NCI-H1930 (cell line): Measurements from ENCODE around the gene CLEC4F.
"Not testable (repeated sequence)": the region's sequence is repeated elsewhere in the genome, so short reads cannot be mapped to it uniquely, and the experiment has no call there.

ENCODE experiments used
- DNase-seq, 2 experiments: peaks; one replicate each; lab custom pipeline; 2025; lab: John Stamatoyannopoulos, UW

The CLEC4F gene

DNA sequence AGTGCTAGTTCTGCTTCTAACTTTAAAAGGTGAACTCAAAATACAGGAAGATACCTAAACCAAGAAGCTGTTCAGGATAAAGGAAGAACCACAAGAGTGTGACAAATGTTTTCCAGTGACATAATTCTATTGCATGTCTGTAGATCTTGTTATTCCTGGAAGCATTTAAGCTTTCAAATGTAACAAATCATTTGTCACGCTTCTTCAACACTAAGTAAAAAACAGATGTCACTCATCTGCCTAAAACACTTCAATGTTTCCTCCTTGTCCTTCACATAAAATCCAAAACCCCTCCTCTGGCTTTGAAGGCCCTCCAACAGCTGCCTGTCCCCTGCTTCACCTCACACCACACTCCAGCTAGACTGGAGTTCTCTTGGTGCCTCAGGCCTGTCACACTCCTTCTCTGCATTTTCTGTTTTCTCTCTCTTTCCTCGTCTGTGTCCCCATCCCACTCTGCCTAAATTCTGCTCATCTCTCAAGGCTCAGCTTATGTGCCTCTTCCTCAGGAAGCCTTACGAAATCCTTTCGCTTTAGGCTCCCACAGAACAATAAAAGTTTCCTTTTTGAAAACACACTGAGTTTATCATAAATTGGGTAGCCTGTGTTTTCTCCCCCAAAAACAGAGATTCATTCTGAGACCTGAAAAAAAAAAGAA, 6.4 kb upstream of the CLEC4F start:
- DNase-seq, result no peak

DNA sequence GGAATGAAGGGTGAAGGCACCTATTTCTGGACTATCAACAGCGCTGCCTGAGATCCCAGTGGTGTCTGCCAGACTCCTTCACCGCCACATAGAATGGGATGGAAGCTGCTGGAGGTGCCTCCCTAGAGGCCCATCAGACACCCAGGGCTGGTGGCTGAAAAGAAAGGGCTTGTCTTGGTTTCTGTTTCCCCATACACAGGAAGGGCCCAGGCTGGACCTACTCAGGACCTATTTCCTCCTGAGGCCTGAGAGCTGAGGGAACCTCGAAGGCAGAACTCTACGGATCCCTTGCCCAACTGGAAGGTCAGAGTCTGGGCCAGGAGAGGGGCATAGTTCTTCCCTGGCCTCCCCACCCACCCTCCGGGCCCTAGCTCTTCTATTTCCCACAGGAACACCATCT, 2.9 kb upstream of the CLEC4F start:
- no peak for DNase-seq

DNA sequence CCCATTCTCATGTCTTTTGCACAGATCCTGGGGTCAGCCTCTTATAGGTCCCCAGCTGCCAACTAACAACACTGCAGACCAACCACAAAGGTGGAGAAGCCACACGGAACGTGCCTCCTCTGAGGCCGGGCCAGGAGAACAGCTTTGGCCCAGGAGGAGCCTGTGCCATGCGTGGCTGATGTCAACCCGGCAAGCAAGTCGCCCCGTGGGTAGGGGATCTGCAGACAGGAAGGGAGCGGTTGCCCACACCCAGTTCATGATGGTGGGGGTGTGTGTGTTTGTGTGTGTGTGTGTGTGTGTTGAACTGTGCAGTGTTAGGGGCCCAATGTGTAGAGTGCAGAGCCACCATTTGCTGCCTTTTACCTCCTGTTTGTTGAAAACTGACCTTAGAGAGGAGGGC, 2.4 kb upstream of the CLEC4F start:
- no peak for DNase-seq

DNA sequence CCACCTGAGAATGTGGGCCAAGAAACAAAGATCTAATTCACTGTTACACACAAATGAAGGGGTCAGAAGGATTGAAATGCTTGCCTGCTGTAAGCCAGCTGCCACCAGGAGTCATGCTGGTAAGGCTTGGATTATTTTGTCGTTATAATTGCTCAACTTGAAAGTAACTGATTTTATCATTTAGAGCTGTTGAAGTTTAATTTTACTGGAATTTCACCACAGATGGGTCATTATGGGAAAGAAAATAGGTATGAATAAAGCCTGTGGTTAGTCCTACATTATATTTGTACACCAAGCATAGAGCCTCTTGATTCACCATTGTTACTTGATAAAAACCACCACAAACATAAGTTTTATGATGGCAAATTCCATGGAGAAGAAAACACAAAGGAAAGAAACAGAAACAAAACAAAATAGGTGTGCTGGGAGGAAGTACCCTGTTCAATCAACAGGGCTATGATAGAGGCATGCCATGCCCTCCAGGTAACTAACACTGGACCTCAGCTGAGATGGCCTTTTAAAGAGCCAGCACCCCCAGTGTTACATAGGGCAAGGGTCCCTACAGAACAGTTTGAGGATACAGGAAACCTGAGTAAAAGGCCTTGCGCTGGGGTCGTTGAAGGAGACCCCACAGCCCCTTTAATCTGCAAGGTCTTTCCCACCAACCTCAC, 3.0 kb downstream of the CLEC4F start:
- DNase-seq, result no peak

DNA sequence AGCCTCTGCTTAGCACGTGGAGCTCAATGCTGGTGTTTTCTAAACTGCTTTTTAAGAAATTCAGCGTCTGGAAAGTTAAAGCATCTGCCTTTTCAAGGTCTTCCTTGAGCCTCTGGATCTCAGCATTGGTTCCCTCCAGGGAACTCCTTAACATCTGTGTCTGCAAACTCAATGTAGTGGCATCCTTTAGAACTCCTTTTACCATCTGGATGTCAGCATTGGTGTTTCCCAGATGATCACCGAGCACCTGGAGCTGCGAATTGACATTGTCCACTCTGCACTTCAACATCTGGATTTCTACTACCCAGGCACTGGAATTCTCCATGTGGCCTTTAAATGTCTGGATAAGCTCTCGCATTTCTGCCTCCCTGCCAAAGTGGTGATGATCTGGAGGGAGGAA, 3.7 kb downstream of the CLEC4F start:
- DNase-seq, result no peak

DNA sequence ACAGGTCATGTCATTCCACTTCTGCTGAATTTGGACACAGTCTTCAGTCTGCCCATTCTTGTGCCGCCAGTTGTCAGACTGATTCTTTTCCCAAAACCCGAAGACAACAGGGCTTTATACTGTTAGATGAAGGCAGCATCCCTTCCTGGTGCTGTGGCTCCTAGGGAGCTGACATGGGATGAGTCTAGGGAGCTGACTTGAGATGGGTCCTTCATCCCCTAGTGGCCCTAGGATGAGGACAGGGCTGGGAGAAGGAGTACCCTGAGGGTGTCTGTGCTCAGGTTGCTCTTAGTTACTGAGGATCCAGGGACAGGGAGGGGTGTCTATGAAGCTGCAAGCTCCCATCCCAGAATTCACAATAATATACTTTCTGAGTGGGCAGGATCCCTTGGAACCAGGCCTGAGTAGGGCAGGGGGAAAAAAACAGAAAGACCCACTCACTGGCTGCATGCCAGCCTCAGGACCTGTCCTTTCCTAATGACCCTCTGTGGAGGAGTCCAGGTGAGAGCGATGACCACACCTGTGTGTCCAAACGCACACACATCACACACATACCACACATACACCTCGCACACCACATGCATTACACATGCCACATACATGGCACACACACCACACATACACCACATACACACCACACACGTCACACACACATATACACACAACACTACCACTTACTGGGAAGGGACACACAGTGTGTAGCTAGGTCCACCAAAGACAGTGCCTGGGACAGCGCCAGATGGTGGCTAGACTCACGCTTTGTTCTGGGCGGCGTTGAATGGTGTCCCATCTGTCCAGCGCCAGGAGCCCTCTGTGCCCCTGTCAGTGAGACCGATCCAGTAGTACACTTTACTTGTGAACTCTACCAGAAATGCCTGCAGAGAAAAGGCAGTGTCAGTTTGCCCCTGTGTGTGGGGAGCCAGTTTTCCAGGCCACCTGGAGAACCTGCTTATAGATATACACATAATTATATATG, 11.1 kb downstream of the CLEC4F start:
- no peak for DNase-seq

DNA sequence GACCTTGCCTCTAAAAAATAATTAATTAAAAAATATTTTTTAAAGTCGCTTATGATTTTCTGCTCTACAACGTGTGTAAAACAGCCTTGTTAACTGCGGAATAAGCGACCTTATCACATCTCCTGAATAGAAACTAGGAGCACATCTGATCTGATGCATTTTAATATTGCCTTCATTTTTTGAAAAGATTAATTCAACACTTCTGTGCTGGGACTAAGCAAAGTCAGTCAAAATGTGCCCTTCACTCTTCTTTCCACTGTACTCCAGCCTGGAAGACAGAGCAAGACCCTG, 12.6 kb downstream of the CLEC4F start:
- no peak for DNase-seq

DNA sequence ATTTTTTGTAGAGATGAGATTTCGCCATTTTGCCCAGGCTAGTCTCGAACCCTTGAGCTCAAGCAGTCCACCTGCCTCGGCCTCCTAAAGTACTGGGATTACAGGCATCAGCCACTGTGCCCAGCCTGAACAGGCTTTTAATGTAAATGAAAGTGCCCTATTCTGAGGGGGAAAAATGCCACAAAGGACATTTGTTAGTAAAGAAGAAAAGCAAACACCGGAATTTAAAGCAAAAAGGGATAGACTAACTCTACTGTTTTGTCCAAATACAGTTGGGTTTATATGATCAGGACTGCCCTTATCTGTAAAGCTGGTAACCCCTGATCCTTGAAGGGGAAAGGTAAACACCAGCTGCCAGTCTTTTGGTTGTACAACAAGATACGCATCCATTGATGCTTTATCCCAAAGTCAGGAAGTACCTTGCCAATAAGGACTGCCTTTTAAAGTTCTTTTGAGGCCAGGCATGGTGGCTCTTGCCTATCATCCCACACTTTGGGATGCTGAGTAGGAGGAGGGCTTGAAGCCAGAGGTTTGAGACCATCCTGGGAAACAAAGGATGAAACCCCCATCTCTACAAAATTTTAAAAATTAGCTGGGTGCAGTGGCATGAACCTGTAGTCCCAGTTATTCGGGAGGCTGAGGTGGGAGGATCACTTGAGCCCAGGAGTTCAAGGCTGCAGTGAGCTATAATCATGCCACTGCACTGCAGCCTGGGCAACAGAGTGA, 13.1 kb downstream of the CLEC4F start:
- DNase-seq, result no peak

DNA sequence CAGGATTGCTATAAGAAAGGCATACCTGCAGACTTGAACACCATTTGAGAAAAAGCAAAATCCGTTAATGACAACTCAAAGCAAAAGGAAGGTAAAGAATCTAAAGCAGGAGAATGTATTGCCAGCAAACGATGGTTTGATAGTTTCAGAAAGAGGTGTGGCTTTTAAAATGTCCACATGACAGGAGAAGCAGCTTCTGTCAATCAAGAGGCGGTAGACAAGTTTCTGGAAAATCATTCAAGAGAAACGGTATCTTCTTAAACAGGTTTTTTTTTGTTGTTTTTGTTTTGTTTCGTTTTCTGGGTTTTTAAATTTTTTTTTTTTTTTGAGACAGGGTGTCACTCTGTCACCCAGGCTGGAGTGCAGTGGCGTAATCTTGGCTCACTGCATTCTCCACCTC, 13.8 kb downstream of the CLEC4F start:
- no peak for DNase-seq

DNA sequence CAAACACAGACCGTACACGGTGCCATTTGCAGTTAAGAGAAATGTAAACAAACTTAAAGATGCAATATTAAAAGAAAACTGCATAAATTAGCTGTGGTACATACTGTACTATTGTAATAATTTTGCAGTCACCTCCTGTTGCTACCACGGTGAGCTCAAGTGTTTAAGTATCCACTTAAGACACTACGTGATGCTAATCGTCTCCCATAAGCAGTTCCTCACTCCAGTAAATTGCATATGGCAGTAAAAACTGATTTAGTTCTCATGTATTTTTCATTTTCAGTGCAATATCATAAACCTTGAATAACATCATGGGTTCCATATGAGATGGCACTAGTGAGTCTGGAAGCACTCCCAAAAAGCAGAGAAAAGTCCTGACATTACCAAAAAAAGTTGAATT, 14.4 kb downstream of the CLEC4F start:
- DNase-seq, result no peak

DNA sequence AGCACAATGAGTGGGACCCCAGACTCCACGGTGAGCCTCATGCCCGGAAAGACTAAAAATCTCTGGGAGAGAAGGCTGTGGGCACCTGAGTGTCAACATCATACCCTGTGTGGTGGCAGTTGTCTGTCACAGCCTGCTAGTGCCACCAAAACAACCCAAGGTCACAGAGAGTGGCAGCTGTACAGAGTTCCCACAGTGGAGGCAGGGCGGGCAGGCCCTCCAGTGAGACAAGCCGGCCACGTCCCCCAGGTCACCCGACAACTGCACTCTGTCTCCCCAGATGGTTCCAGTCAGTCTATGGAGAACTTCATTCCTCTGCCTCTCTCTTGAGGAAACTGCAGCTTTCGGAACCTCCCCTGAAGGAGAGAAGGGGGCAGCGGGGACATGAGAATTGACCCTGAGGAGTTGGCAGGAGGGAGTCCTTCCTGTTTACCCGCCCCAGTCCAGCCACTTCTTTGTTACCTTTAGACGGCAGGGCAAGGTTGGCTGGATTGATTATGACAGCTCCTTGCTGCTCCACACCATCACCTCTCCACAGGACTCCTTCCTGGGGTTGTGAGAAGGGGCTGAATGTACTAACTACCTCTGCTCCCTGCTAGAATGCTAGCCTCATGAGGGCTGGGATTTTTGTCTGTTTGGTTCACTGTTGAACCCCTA, 18.7 kb downstream of the CLEC4F start:
- DNase-seq, result no peak

DNA sequence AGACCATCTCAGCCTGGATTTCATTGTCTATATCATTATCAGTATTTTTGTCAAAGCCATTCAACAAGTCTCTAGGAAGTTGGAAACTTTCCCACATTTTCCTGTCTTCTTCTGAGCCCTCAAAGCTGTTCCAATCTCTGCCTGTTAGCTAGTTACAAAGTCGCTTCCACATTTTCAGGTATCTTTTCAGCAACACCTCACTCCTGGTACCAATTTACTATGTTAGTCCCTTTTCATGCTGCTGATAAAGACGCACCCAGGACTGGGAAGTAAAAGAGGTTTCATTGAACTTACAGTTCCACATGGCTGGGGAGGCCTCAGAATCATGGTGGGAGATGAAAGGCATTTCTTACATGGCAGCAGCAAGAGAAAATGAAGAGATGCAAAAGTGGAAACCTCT, 20.7 kb downstream of the CLEC4F start:
- DNase-seq, result no peak

DNA sequence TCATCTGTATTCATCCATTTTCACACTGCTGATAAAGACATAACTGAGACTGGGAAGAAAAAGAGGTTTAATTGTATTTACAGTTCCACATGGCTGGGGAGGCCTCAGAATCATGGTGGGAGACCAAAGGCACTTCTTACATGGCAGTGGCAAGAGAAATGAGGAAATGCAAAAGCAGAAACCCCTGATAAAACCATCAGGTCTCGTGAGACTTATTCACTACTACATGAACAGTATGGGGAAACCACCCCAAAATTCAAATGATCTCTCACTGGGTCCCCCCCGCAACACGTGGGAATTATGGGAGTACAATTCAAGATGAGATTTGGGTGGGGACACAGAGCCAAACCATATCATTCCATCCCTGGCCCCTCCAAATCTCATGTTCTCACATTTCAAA, 22.4 kb downstream of the CLEC4F start:
- not testable (repeated sequence) for DNase-seq

DNA sequence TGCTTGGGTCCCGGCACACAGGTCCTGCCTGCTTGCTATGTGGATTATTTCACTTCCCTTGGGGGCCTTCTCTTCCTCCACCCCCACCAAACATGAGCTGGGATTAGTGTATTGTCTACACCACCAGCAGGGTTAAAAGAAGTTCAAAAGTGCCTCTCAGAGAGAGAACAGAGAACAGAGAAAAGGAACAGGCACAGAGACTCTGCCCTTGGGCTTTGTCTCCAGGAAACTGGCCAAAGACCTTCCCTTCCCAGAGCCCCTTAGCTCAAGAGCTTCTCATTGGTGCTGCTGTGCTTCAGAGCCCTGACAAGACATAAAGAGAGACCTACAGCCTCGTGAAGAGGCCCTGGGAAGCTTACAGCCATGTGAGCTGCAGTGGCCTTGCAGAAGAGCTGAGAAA, 22.9 kb downstream of the CLEC4F start:
- no peak for DNase-seq

DNA sequence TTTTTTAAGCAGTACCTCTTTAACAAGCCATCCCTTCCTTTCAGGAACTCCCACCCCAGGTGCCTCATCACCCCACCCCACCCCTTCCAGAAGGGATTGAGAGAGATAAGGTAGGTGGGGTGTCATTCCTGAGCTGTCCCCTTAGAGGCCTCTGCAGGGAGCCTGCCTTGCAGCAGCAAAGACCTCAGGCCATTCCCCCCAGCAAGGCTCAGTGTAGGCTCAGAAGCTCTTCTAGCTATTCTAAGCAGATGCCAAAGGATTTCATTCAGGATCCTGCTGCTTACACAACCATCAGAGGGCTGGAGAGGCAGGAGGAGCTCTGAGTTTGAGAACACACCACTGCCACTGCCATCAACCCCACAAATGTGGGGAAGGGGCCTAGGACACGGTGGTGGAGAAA, 24.1 kb downstream of the CLEC4F start:
- DNase-seq, result no peak

DNA sequence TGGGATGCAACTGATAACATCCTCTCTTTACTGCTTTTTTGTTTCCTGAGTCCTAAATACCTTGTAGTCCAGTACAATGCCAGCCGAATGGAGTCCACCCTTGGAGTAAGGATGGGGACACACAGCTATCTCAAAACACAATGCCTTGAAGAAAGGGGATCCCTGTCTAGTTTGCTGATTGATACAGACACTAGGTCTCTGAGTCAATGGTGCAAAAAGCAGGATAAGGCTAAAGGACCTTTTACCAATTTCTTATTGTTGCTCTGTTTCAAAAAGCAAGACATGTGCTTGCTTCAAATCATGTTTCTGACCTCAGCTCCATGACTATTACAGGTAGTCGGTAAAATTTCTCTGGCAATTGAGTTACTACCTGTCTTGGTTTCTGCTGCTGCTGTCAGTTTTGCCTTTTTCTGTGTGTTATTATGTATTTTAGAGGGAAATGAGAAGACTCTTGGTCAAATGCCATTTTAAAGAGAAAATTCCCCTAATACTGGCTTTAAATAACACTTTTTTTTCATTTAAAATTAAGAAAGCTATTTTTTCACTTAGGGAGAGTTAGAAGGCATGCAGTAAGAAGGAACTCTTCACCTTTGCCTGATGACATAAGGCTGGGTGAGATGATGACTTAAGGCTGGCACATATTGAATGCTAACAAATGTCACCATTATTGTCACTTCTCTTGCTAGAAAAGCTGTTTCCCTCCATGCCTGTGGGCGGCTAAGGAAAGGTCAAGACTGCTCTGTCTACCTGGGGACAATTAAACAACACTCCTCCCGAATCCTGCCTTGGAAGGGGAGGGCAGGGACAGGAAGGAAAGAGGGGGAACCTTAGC, 25.0 kb downstream of the CLEC4F start:
- no peak for DNase-seq

DNA sequence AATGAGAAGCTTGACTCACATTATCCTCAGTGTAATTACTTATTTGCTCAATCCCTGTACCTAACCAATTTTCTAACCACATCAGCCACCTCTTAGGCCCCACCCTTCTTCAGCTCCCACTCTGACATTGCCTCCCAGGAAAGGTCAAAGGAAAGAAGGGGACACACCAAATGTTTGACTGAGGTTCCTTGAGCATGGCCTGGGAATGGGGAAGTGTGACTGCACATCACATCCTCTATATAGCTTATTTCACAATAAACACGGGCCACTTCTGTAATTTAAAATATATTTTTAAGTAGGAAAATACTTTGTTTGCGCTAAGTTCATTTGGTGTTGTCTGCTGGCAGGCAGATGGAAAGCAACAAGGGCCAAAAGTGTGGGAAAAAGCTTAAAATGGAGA, 26.9 kb downstream of the CLEC4F start:
- DNase-seq, result no peak

DNA sequence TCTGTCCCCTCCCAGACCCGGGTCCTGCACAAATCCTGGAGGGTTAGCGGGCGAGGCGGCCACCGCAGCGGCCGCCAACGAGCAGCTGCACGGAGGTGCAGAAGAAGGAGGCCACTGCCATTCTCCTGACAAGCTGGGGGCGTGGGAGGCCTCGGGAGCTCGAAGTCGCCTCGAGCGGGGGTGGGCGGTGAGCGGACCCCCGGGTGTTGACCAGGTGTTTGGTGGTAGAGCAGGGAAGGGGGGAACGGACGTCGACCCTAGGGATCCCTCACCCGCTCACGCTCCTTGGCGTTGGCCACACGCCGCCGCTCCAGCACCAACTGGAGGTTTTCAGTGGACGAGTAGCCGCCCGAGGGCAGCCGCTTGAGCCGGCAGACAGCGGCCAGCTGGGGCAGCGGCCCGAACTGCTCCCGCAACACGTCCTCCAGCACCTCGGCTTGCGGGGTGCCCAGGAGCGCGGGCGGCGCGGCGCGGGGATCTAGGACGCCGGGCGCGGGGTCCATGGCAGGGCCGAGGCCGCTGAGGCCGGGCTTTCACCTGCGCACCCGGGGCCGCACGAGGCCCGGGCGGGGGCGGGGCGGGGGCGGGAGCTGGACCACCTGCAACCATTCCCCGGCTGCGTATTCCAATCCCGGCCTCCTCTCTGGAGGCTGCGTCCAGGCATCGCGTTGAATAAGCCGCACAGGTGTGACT, 30.1 kb downstream of the CLEC4F start, which contains the start of gene FIGLA:
Gene FIGLA, minus strand, starts transcription at position 508 of the 693 bp plus-strand sequence. Its CDS starts 5 bp downstream, at position 503.
- no peak for DNase-seq

DNA sequence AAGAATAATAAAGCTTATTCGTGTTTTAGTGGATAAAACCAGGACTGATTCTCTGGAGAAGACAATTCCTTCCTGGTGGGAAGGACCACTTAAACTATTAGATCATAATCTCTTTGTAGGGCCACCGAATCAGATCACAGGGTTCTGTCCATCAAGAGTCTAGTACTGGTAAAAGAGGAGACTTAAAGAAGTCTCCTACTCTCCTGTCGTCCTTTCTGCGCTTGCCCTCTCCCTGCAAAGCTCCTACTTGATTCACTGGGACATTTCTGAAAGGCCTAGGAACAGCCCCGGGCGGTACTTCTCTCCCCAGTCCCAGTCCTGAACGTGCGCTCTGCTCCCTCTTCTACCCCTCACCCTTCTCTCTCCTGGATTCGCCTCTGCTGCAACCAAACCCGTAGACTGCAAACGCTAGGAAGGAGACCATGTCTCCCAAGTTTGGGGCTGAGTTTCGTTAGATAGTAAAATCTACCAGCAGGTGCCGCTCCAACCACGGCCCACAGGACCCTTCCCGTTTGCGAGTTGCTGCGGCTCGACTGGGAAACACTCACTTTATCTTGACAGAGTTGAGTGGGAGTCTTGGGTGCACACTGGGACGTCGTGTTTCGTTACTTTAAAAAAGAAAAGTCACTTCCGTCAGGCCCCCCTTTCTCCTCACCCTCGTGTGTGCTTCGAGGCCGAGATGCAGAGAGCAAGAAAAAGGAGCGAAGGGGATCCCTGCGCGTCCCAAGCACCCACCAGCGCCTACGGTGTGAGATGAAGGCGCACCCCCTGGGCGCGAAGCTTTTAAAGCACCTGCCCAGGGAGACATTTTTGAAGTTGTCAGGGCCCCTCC, 30.9 kb downstream of the CLEC4F start:
- DNase-seq, result peak; percentile 47 to 67
